HG03175 (cell line): Measurements from ENCODE around the gene PHC1.
"Not testable (repeated sequence)": the region's sequence is repeated elsewhere in the genome, so short reads cannot be mapped to it uniquely, and the experiment has no call there.

Source experiments
- ATAC-seq: cut with Tn5 transposase; IDR thresholded peaks from one replicate; pipeline ENCODE4 v1.9.1; 2021; ENCODE audit warnings: mild to moderate bottlenecking, moderate library complexity; ENCODE audit not compliant: unreplicated experiment

Gene PHC1

GRCh38 chr12:8909752-8910151 lies 4.6 kb upstream of the PHC1 start:
- no peak for ATAC-seq

- ATAC-seq, result no peak
These were observed 2.6 kb upstream of the PHC1 start for GRCh38 chr12:8911606-8912268.

GRCh38 chr12:8912914-8913313 lies 1.4 kb upstream of the PHC1 start:
- ATAC-seq, result no peak

- ATAC-seq, result no peak
These were observed 642 bp upstream of the PHC1 start for GRCh38 chr12:8913702-8914032.

- ATAC-seq, result peak; percentile 70
These were observed 612 bp downstream of the PHC1 start for GRCh38 chr12:8914716-8915526.

- ATAC-seq, result no peak
These were observed 1.8 kb downstream of the PHC1 start for GRCh38 chr12:8916154-8916553.

GRCh38 chr12:8917031-8917430 lies 2.7 kb downstream of the PHC1 start:
- ATAC-seq, result no peak

- ATAC-seq, result no peak
These were observed 3.4 kb downstream of the PHC1 start for GRCh38 chr12:8917751-8918150.

- not testable (repeated sequence) for ATAC-seq
These were observed 5.3 kb downstream of the PHC1 start for GRCh38 chr12:8919643-8920042.

- ATAC-seq, result no peak
These were observed 8.2 kb downstream of the PHC1 start for GRCh38 chr12:8922544-8922943.

- ATAC-seq, result not testable (repeated sequence)
These were observed 16.5 kb downstream of the PHC1 start for GRCh38 chr12:8930655-8931323.

GRCh38 chr12:8932464-8932863 lies 18.2 kb downstream of the PHC1 start:
- not testable (repeated sequence) for ATAC-seq

- not testable (repeated sequence) for ATAC-seq
These were observed 19.8 kb downstream of the PHC1 start for GRCh38 chr12:8934080-8934479.

- ATAC-seq, result no peak
These were observed 22.4 kb downstream of the PHC1 start for GRCh38 chr12:8936735-8937134.

- ATAC-seq, result not testable (repeated sequence)
These were observed 23.6 kb downstream of the PHC1 start for GRCh38 chr12:8937842-8938442.

- no peak for ATAC-seq
These were observed 27.6 kb downstream of the PHC1 start for GRCh38 chr12:8941691-8942478.

- ATAC-seq, result no peak
These were observed 29.4 kb downstream of the PHC1 start for GRCh38 chr12:8943565-8944186.

- ATAC-seq, result no peak
These were observed 32.4 kb downstream of the PHC1 start for GRCh38 chr12:8946733-8947132.

GRCh38 chr12:8947737-8948136 lies 33.4 kb downstream of the PHC1 start:
- no peak for ATAC-seq

GRCh38 chr12:8948701-8949341 lies 34.5 kb downstream of the PHC1 start:
- no peak for ATAC-seq
